Loucy (cell line): Measurements from ENCODE around the gene SPATA31D3.

ENCODE experiments used
- EZH2phosphoT487 ChIP-seq: fragments of 200-600 bp; IDR thresholded peaks from 2 replicates; pipeline ENCODE4 v1.6.1; 2018; ENCODE audit warnings: antibody characterized with exemption, mild to moderate bottlenecking, moderate library complexity, borderline replicate concordance
- TF ChIP-seq, protein P1 (sequence below): fragments of 200-600 bp; sonication (generic); conservative IDR thresholded peaks from 2 replicates; pipeline ENCODE4 v1.5.1; 2014; ENCODE audit warnings: mild to moderate bottlenecking, antibody characterized with exemption, low read length

DNA sequence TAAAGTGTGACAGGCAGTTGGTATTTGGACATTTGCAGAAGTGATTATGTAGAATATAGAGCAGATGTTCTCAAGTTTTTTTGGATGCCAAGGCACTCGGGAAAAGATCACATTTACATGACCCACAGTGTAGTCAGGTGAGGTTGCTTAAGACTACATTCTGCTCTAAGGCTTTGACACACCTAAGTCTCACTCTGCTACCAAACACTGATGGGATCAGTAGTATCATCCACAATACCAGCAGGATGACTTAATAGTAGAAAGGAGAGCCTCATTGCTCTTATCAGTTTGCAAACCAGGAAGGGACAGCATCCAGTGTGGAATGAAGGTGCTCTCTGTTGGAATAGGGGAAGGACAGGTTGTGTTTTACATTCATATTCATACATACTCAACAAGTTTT, 42.8 kb downstream of the SPATA31D3 start:
- TF ChIP-seq, protein P1, sequence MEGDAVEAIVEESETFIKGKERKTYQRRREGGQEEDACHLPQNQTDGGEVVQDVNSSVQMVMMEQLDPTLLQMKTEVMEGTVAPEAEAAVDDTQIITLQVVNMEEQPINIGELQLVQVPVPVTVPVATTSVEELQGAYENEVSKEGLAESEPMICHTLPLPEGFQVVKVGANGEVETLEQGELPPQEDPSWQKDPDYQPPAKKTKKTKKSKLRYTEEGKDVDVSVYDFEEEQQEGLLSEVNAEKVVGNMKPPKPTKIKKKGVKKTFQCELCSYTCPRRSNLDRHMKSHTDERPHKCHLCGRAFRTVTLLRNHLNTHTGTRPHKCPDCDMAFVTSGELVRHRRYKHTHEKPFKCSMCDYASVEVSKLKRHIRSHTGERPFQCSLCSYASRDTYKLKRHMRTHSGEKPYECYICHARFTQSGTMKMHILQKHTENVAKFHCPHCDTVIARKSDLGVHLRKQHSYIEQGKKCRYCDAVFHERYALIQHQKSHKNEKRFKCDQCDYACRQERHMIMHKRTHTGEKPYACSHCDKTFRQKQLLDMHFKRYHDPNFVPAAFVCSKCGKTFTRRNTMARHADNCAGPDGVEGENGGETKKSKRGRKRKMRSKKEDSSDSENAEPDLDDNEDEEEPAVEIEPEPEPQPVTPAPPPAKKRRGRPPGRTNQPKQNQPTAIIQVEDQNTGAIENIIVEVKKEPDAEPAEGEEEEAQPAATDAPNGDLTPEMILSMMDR, result no peak
- TF ChIP-seq EZH2phosphoT487, result no peak
